HCT116 (cell line): ENCODE data around the gene RUFY4.

Experiments used
- CBX3 ChIP-seq: IDR thresholded peaks from 2 replicates; pipeline ENCODE4 v1.6.1; 2012; ENCODE audit warnings: low read depth
- CEBPB ChIP-seq: IDR thresholded peaks from 2 replicates; pipeline ENCODE4 v1.6.1; 2012; ENCODE audit warnings: low read depth
- EZH2 ChIP-seq: fragments of 200-600 bp; sonication (generic); IDR thresholded peaks from 2 replicates; pipeline ENCODE4 v1.6.1; 2017; ENCODE audit warnings: antibody characterized with exemption, mixed run types
- EZH2phosphoT487 ChIP-seq: fragments of 200-600 bp; IDR thresholded peaks from 2 replicates; pipeline ENCODE4 v1.6.1; 2018; ENCODE audit warnings: antibody characterized with exemption, borderline replicate concordance
- JUND ChIP-seq: IDR thresholded peaks from 2 replicates; pipeline ENCODE4 v1.6.1; 2012
- MAX ChIP-seq: IDR thresholded peaks from 2 replicates; pipeline ENCODE4 v1.6.1; 2012
- POLR2A ChIP-seq: IDR thresholded peaks from 2 replicates; pipeline ENCODE4 v1.7.0; 2011; ENCODE audit warnings: borderline replicate concordance; ENCODE audit not compliant: insufficient read depth, insufficient read length; ENCODE audit errors: extremely low read depth
- POLR2AphosphoS5 ChIP-seq: IDR thresholded peaks from 2 replicates; pipeline ENCODE4 v1.6.1; 2011; ENCODE audit warnings: mild to moderate bottlenecking, low read depth, low read length, moderate library complexity
- TCF7L2 ChIP-seq: IDR thresholded peaks from 2 replicates; pipeline ENCODE4 v1.7.0; 2011; ENCODE audit warnings: borderline replicate concordance, inconsistent platforms; ENCODE audit not compliant: insufficient read depth, insufficient read length; ENCODE audit errors: extremely low read depth
- ZFX ChIP-seq: fragments of 450-650 bp; IDR thresholded peaks from 2 replicates; pipeline ENCODE4 v1.6.1; 2017
- TF ChIP-seq, protein P1 (sequence below), 3 experiments: fragments of 200-600 bp in 1 of 3; sonication (generic) in 1 of 3; IDR thresholded peaks in 2 of 3; conservative IDR thresholded peaks in 1 of 3; 2 replicates each; pipeline ENCODE4 v1.5.1; 2012 to 2017; ENCODE audit warnings: low read depth in 2 of 3, low read length in 2 of 3, antibody characterized with exemption in 1 of 3, borderline replicate concordance in 1 of 3, control low read depth in 1 of 3, mild to moderate bottlenecking in 1 of 3, mixed read lengths in 1 of 3, mixed run types in 1 of 3, moderate library complexity in 1 of 3; ENCODE audit not compliant: insufficient read depth in 1 of 3

DNA sequence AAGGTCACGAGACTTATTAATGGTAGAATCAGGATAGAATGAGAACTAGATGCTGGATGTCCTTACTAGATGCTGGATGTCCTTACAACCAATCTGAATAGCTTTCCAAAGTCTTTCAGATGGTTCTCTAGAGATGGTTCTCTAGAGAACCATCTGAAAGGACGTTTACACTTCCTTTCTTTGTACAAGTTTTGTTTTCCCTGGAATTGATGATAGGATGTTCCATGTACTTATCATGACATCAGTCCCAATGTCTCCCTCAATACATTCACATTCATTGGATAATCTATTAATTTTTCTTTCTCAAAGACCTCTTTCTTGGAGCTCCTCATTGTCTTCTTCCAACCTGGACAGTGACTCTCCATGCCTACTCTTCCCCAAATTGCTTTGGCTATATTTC lies 28.2 kb upstream of the RUFY4 start:
- no peak for TF ChIP-seq MAX
- TF ChIP-seq, protein P1, sequence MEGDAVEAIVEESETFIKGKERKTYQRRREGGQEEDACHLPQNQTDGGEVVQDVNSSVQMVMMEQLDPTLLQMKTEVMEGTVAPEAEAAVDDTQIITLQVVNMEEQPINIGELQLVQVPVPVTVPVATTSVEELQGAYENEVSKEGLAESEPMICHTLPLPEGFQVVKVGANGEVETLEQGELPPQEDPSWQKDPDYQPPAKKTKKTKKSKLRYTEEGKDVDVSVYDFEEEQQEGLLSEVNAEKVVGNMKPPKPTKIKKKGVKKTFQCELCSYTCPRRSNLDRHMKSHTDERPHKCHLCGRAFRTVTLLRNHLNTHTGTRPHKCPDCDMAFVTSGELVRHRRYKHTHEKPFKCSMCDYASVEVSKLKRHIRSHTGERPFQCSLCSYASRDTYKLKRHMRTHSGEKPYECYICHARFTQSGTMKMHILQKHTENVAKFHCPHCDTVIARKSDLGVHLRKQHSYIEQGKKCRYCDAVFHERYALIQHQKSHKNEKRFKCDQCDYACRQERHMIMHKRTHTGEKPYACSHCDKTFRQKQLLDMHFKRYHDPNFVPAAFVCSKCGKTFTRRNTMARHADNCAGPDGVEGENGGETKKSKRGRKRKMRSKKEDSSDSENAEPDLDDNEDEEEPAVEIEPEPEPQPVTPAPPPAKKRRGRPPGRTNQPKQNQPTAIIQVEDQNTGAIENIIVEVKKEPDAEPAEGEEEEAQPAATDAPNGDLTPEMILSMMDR (IDR thresholded peaks at IDR 0.05 in 2 of 3, conservative IDR thresholded peaks at IDR 0.05 in 1 of 3; ENCODE audit: borderline replicate concordance in 1 of 3, insufficient read depth in 1 of 3, low read depth in 2 of 3, low read length in 2 of 3), result no peak
- TF ChIP-seq ZFX, result no peak
- no peak for TF ChIP-seq POLR2A
- no peak for TF ChIP-seq EZH2
- TF ChIP-seq CEBPB, result no peak
- TF ChIP-seq JUND, result no peak
- no peak for TF ChIP-seq TCF7L2
- TF ChIP-seq CBX3, result no peak
- no peak for TF ChIP-seq POLR2AphosphoS5
- TF ChIP-seq EZH2phosphoT487, result no peak
